NK-92 (cell line): ENCODE results near the gene KLHL9.
"Not testable (repeated sequence)": the region's sequence is repeated elsewhere in the genome, so short reads cannot be mapped to it uniquely, and the experiment has no call there.

ENCODE experiments used
- DNase-seq: peaks from one replicate; lab custom pipeline; 2025; ENCODE audit not compliant: unreplicated experiment; lab: John Stamatoyannopoulos, UW

The KLHL9 gene

GRCh38 chr9:21334701-21335632 is at the start of gene KLHL9:
TSS of gene KLHL9 (minus strand) at chr9:21335404. CDS start at chr9:21334859, 545 bp downstream.
- DNase-seq: peak; percentile 37

- DNase-seq: no peak
Measured at GRCh38 chr9:21383627-21384026, 48.4 kb upstream of the KLHL9 start.

- DNase-seq: no peak
Measured at GRCh38 chr9:21381448-21382339, 46.5 kb upstream of the KLHL9 start.

GRCh38 chr9:21371467-21371866 is 36.3 kb upstream of the KLHL9 start:
- DNase-seq: not testable (repeated sequence)

- DNase-seq: no peak
Measured at GRCh38 chr9:21367957-21368356, 32.8 kb upstream of the KLHL9 start, which contains the start of gene IFNA13. TSS of gene IFNA13 (minus strand) at chr9:21368057. CDS start at chr9:21368010, 47 bp downstream.

- DNase-seq: not testable (repeated sequence)
Measured at GRCh38 chr9:21367169-21367568, 32.0 kb upstream of the KLHL9 start.

- no peak for DNase-seq
Measured at GRCh38 chr9:21362287-21362686, 27.1 kb upstream of the KLHL9 start.

- DNase-seq: no peak
Measured at GRCh38 chr9:21357479-21358460, 22.6 kb upstream of the KLHL9 start.

GRCh38 chr9:21350787-21351186 is 15.6 kb upstream of the KLHL9 start, which contains the start of gene IFNA6:
TSS of gene IFNA6 (minus strand) at chr9:21350887. CDS start at chr9:21350887, 0 bp downstream.
- no peak for DNase-seq

- DNase-seq: no peak
Measured at GRCh38 chr9:21348430-21348970, 13.3 kb upstream of the KLHL9 start.

GRCh38 chr9:21340735-21341134 is 5.5 kb upstream of the KLHL9 start:
- no peak for DNase-seq

GRCh38 chr9:21336457-21336856 is 1.3 kb upstream of the KLHL9 start:
- no peak for DNase-seq

- DNase-seq: no peak
Measured at GRCh38 chr9:21333226-21333625, 2.0 kb downstream of the KLHL9 start.

- no peak for DNase-seq
Measured at GRCh38 chr9:21331676-21332402, 3.4 kb downstream of the KLHL9 start.

GRCh38 chr9:21326526-21327139 is 8.6 kb downstream of the KLHL9 start:
- no peak for DNase-seq

- DNase-seq: no peak
Measured at GRCh38 chr9:21324047-21324446, 11.2 kb downstream of the KLHL9 start.

- DNase-seq: no peak
Measured at GRCh38 chr9:21322911-21323461, 12.2 kb downstream of the KLHL9 start.

- no peak for DNase-seq
Measured at GRCh38 chr9:21320465-21320864, 14.7 kb downstream of the KLHL9 start.
